Measurements from ENCODE around the gene KCNN3.

- TF ChIP-seq CTCF (IDR thresholded peaks at IDR 0.05), result no peak
- TF ChIP-seq POLR2A (IDR thresholded peaks at IDR 0.05), result no peak
Measured at GRCh38 chr1:154780541-154780940, 89.5 kb downstream of the KCNN3 start.
